SH-SY5Y (cell line): ENCODE data around the gene MEF2B.

ENCODE experiments used
- GATA2 ChIP-seq: IDR thresholded peaks from 2 replicates; pipeline ENCODE4 v1.6.1; 2011; ENCODE audit warnings: mild to moderate bottlenecking, low read depth, low read length
- GATA3 ChIP-seq: IDR thresholded peaks from 2 replicates; pipeline ENCODE4 v1.6.1; 2011; ENCODE audit warnings: low read depth, mild to moderate bottlenecking, low read length, moderate library complexity

DNA sequence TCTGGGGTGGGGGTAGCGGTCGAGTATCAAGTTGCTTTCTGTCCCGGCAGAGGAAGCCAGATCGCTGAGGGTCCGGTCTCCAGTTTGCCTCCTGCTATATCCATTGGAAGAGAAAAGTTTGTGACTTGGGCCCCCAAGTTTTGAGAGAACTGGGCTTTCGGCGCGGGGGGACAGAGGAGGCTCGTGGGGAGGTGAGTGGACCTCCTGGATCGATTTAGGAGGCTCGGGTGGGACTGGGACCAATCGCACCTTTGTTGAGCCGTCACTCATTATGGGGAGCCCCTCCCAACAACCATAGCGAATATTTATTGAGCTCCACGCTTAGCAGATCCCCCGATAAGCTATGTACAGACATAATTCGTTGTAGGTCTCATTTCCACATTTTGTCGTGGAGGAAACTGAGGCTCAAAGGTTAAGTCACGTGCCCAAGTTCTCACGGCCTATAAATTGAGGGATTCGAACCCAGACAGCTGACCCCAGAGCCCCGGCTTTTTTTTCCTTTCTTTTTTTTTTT is 22.9 kb upstream of the MEF2B start:
- TF ChIP-seq GATA2 (peak; percentile 68), GATA3 (no peak)
